ENCODE results near the gene KCNQ1OT1. TPM values are rescaled to one million over a fixed set of nuclear protein-coding genes. Genes with fewer than 3 reads are reported as not detected.

KCNQ1OT1 gene
- total and polyA plus RNA-seq, 9 of the 15 experiments (the other 6 are each of a cell fraction or from before 2014, with no cell fraction given) = 0.04 to 2.3 (median 0.74) TPM

GRCh38 chr11:2747248-2748027 lies 47.6 kb upstream of the KCNQ1OT1 start (continued):
- TF ChIP-seq TRIM25 (IDR thresholded peaks at IDR 0.05; ENCODE audit: borderline replicate concordance) (no peak), CREBBP (IDR thresholded peaks at IDR 0.05; ENCODE audit: low read depth, low read length) (no peak), TCF3 (CRISPR knock-in tag; IDR thresholded peaks at IDR 0.05) (0 out of 2 replicates have a peak, but pooled peaks have one; percentile 14), CXXC5 (CRISPR knock-in tag; IDR thresholded peaks at IDR 0.05) (peak; percentile 46), ZNF311 (CRISPR knock-in tag; IDR thresholded peaks at IDR 0.05) (no peak), STAT5B (CRISPR knock-in tag; IDR thresholded peaks at IDR 0.05) (no peak), ZNF239 (CRISPR knock-in tag; IDR thresholded peaks at IDR 0.05) (no peak), CEBPG (CRISPR knock-in tag; IDR thresholded peaks at IDR 0.05) (no peak), CEBPG (tag; conservative IDR thresholded peaks at IDR 0.05 in 1 of 2, IDR thresholded peaks at IDR 0.05 in 1 of 2) (0 out of 4 replicates have a peak, but pooled peaks of 1 of the 2 experiments have one; percentile 9), FOSL1 (tag; conservative IDR thresholded peaks at IDR 0.05) (no peak)
